IgD-negative memory B cell (primary cell): ENCODE results near the gene CMTM1. TPM values are rescaled to one million over a fixed set of nuclear protein-coding genes. Genes with fewer than 3 reads are reported as not detected.

Experiments used
- H3K27ac Mint-ChIP-seq, 3 donors: one replicate each; pipeline ENCODE4 v1.8.0; 2020 to 2022; ENCODE audit warnings: mild to moderate bottlenecking in 3 of 3, mixed read lengths in 3 of 3, moderate library complexity in 1 of 3
- H3K27me3 Mint-ChIP-seq: one replicate; pipeline ENCODE4 v1.8.0; 2021; ENCODE audit warnings: mixed read lengths
- H3K36me3 Mint-ChIP-seq: one replicate; pipeline ENCODE4 v1.8.0; 2020; ENCODE audit warnings: mild to moderate bottlenecking, mixed read lengths
- H3K4me1 Mint-ChIP-seq, 3 donors: one replicate each; pipeline ENCODE4 v1.8.0; 2020 to 2022; ENCODE audit warnings: mixed read lengths in 3 of 3, mild to moderate bottlenecking in 1 of 3
- H3K4me3 Mint-ChIP-seq, 4 donors: one replicate each; pipeline ENCODE4 v1.8.0; 2020 to 2022; ENCODE audit warnings: mild to moderate bottlenecking in 4 of 4, mixed read lengths in 4 of 4, moderate library complexity in 3 of 4
- H3K9me3 Mint-ChIP-seq, 3 donors: one replicate each; pipeline ENCODE4 v1.8.0; 2020 to 2021; ENCODE audit warnings: mixed read lengths in 3 of 3, mild to moderate bottlenecking in 1 of 3
- polyA plus RNA-seq: library from polyadenylated mRNA; unstranded; fragments of 300-500 nt; fragmentation: Illumina TruSeq; gene quantifications from one replicate; pipeline ENCODE4 v1.2.3, GENCODE V29; 2021

CMTM1 gene
- not detected for polyA plus RNA-seq

DNA sequence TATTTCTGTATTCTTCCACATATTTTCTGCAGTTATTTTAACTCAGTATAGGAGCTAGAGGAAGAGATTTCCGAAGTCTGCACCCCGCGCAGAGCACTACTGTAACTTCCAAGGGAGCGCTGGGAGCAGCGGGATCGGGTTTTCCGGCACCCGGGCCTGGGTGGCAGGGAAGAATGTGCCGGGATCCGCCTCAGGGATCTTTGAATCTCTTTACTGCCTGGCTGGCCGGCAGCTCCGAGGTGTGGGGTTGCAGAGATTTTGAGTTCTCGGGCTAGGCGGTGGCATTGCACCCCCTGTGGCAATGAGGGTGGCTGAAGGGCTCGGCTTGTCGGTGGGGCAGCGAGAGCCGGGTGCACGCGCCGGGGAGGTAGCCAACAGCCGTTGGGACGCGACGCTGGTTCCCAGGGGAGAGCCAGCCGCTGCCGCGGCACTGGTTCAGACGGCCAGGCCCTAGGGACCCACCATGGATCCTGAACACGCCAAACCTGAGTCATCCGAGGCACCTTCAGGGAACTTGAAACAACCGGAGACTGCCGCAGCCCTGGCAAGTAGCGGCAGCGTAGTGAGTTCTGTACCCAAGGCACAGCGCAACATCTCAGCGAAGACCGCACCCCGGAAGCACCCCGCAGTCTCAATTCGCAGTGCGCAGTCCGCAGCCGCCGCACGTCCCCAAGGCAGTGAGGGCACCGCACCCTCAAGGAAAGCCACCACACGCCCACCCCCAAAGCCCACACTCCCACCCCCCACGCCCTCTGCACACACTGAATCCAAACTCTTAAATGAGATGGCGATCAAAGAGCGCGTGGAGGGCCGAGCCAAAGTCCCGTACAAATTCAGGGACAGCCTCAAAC, at the start of gene CMTM1:
Gene CMTM1, plus strand, starts transcription at position 389 of the 851 bp plus-strand sequence. Its CDS starts 75 bp downstream, at position 464.
- peaks cover 5 to 10% (median 7%) of the 10 kb centered on the region in 3 donors for H3K4me1 Mint-ChIP-seq
- no peak within 1 kb of the TSS for H3K4me3 Mint-ChIP-seq
- peak within 1 kb of the TSS in 1 of 3 donors; percentile 28 for H3K27ac Mint-ChIP-seq
- H3K9me3 Mint-ChIP-seq = peaks cover 0 to 1% (median 0%) of the 10 kb centered on the region in 3 donors
- no peaks in the 10 kb centered on the region for H3K27me3 Mint-ChIP-seq
- peaks cover 3% of the 10 kb centered on the region for H3K36me3 Mint-ChIP-seq

DNA sequence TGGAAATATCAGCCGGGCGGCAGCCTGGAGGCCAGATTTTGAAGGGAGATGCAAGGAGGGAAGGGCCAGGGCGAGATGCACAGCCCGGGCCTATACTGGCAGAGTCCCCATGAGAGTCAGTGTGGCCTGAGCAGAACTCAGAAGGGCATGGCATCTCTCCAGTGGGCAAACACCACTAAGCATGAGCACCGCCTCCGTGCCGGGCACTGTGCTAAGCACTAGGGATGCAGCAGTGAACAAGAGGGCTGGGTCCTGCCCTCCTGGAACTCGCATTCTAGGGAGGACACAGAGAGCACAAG, 49.8 kb upstream of the CMTM1 start:
- Mint-ChIP-seq H3K9me3 (no peaks in the 10 kb centered on the region), H3K4me3 (peak overlapping the region; percentile 79 to 94 (median 88)), H3K27me3 (no peaks in the 10 kb centered on the region), H3K36me3 (no peaks in the 10 kb centered on the region), H3K4me1 (peaks cover 30 to 53% (median 37%) of the 10 kb centered on the region in 3 donors), H3K27ac (peak overlapping the region; percentile 87 to 99 (median 96))

DNA sequence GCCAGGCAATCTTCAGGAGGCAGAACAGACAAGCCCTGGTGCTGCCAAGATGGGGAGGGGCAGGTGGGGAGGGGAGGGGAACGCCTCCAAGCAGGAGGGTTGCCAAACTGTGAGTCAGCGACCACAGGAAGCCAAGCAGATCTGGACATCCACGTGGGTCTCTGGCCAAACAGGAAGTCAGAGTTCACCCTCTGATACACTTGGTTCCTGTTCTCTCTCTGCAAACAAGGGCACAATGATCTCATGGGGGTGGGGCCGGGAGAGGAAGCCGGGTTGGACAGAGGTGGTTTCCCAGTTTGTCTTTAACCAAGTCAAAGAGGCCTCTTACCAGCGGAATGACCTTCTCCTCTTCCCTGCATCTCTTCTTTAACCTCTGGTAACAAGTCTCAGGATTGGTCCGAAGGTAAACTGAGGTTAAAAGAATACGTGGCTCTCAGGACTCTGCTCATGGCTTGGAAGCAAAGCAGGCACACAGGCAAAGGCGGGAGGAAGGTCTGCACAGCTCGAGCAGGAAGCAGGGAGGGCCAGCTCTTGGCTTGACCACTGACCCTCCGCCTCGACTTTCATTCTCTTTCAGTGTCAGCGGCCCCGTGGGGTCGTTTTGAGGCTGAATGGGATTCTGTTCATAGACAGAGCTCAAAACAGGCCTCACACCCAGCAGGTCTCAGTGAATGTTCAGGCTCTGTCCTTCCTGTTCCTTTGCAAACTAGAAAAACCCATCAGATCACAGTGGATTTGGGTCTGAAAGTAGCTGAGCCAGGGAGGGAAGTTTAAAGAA, 49.2 kb upstream of the CMTM1 start:
- Mint-ChIP-seq H3K27me3 (no peaks in the 10 kb centered on the region), H3K36me3 (no peaks in the 10 kb centered on the region), H3K4me3 (peak overlapping the region; percentile 79 to 94 (median 88)), H3K4me1 (peaks cover 33 to 56% (median 42%) of the 10 kb centered on the region in 3 donors), H3K27ac (peak overlapping the region; percentile 87 to 99 (median 96)), H3K9me3 (no peaks in the 10 kb centered on the region)

GRCh38 chr16:66517586-66518263, 48.5 kb upstream of the CMTM1 start:
- peak overlapping the region; percentile 79 to 94 (median 88) for H3K4me3 Mint-ChIP-seq
- no peaks in the 10 kb centered on the region for H3K36me3 Mint-ChIP-seq
- H3K27ac Mint-ChIP-seq = peak overlapping the region; percentile 87 to 99 (median 96)
- no peaks in the 10 kb centered on the region for H3K9me3 Mint-ChIP-seq
- H3K27me3 Mint-ChIP-seq = no peaks in the 10 kb centered on the region
- H3K4me1 Mint-ChIP-seq = peaks cover 41 to 60% (median 49%) of the 10 kb centered on the region in 3 donors

GRCh38 chr16:66519482-66520373, 46.5 kb upstream of the CMTM1 start:
- H3K36me3 Mint-ChIP-seq = no peaks in the 10 kb centered on the region
- H3K4me3 Mint-ChIP-seq = peak overlapping the region in 3 of 4 donors; percentile 17 to 89 (median 36)
- H3K27me3 Mint-ChIP-seq = peaks cover 1% of the 10 kb centered on the region
- peak overlapping the region in 1 of 3 donors; percentile 88 for H3K27ac Mint-ChIP-seq
- H3K4me1 Mint-ChIP-seq = peaks cover 52 to 73% (median 63%) of the 10 kb centered on the region in 3 donors
- no peaks in the 10 kb centered on the region for H3K9me3 Mint-ChIP-seq

- H3K36me3 Mint-ChIP-seq = no peaks in the 10 kb centered on the region
- peaks cover 55 to 75% (median 64%) of the 10 kb centered on the region in 3 donors for H3K4me1 Mint-ChIP-seq
- peak overlapping the region in 3 of 4 donors; percentile 36 to 89 (median 81) for H3K4me3 Mint-ChIP-seq
- peak overlapping the region in 1 of 3 donors; percentile 88 for H3K27ac Mint-ChIP-seq
- H3K9me3 Mint-ChIP-seq = no peaks in the 10 kb centered on the region
- H3K27me3 Mint-ChIP-seq = peaks cover 1% of the 10 kb centered on the region
Measured at GRCh38 chr16:66520406-66521170, 45.7 kb upstream of the CMTM1 start.

DNA sequence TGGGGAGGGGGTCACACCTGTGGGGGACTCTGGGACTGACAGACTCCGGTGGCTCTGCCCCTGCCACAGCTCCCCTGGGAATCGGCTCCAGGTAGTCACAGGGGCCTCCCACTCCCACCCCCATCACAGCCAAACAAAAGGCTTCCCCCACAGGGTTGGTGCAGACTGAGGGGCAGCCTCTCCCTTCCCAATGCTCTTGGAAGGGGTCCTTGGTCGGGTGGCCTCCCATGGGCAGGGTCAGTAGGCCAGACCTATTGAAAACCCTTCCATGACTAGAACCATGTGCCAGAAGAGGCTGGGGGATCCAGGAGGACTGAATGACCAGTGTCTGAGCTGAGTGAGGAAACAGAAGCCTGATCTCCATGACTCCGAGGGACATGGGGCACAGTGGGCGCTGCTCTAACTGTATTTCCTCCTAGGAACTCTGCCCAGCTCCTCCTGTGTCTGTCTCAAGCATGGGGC, 45.0 kb upstream of the CMTM1 start:
- H3K9me3 Mint-ChIP-seq = no peaks in the 10 kb centered on the region
- no peaks in the 10 kb centered on the region for H3K36me3 Mint-ChIP-seq
- H3K4me3 Mint-ChIP-seq = peak overlapping the region in 2 of 4 donors; percentile 84 to 89
- peaks cover 4% of the 10 kb centered on the region for H3K27me3 Mint-ChIP-seq
- H3K27ac Mint-ChIP-seq = peak overlapping the region in 2 of 3 donors; percentile 73 to 93
- peaks cover 57 to 74% (median 60%) of the 10 kb centered on the region in 3 donors for H3K4me1 Mint-ChIP-seq

DNA sequence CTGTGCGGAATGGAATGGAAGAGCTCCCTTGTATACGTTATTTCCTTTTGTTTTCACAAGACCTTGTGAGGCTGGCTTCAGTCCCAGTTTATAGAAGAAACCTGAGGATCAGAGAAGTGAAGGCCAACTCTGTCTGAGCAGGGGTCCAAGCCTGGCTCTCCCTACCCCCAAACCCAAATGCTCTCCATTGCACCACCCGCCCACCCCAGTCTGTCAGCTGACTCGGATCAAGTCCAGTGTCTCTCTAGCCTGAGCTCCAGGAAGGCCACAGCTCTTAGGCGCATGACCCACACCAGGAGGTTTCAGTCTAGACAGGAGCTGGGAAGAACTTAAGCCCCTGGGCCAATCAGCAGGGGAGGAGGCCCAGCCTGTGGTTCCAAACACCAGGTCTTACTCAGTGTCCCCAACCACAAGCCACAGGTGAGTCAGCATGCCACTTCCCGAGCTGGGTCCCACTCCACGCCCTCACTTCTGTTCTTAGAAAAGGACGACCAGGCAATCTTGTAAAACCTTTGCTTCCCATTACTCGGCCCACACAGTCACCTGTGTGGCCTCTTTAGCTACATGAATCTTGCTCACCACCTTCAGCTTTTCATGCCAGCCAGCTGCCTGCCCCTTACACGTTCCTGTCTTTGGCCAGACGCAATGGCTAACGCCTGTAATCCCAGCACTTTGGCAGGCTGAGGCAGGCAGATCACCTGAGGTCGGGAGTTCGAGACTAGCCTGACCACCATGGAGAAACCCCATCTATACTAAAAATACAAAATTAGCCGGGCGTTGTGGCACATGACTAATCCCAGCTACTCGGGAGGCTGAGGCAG, 44.1 kb upstream of the CMTM1 start:
- Mint-ChIP-seq H3K4me3 (peak overlapping the region in 3 of 4 donors; percentile 74 to 85 (median 84)), H3K27me3 (peaks cover 4% of the 10 kb centered on the region), H3K27ac (peak overlapping the region; percentile 73 to 99 (median 93)), H3K4me1 (peaks cover 49 to 67% (median 52%) of the 10 kb centered on the region in 3 donors), H3K36me3 (no peaks in the 10 kb centered on the region), H3K9me3 (no peaks in the 10 kb centered on the region)

GRCh38 chr16:66522816-66523590, 43.2 kb upstream of the CMTM1 start:
- Mint-ChIP-seq H3K36me3 (no peaks in the 10 kb centered on the region), H3K27me3 (peaks cover 4% of the 10 kb centered on the region), H3K4me3 (peak overlapping the region; percentile 70 to 93 (median 82)), H3K9me3 (no peaks in the 10 kb centered on the region), H3K27ac (peak overlapping the region; percentile 93 to 99 (median 98)), H3K4me1 (peaks cover 40 to 59% (median 44%) of the 10 kb centered on the region in 3 donors)

DNA sequence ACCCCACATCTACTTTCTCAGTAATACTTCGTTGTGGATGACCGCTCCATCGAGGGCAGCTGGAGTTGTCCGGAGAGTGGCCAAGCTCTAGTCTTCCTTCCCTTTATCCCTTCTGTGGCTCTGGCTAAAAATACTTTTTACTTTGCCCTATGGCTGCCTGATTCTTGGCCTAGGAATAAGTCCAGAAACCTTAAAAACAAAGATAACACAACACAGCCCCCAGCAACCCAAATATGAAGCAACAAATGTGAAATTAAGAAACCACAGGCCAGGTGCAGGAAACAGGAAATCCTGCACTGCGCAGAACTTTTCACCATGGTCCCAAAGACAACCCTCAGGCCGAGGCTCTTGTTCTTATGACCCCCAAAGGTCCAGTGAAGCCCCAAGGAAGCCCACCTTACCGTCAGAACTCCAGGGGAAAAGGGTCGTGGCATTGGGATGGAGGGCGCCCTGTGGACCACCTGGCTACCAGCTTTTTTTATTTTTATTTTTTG, 42.3 kb upstream of the CMTM1 start:
- H3K9me3 Mint-ChIP-seq = no peaks in the 10 kb centered on the region
- H3K4me3 Mint-ChIP-seq = peak overlapping the region; percentile 70 to 93 (median 82)
- H3K27me3 Mint-ChIP-seq = peaks cover 4% of the 10 kb centered on the region

GRCh38 chr16:66524601-66525164, 41.6 kb upstream of the CMTM1 start:
- H3K4me1 Mint-ChIP-seq = peaks cover 45 to 53% (median 45%) of the 10 kb centered on the region in 3 donors
- no peaks in the 10 kb centered on the region for H3K36me3 Mint-ChIP-seq
- H3K27ac Mint-ChIP-seq = peak overlapping the region; percentile 93 to 99 (median 98)
- peaks cover 4% of the 10 kb centered on the region for H3K27me3 Mint-ChIP-seq
- H3K4me3 Mint-ChIP-seq = peak overlapping the region; percentile 54 to 79 (median 72)
- H3K9me3 Mint-ChIP-seq = no peaks in the 10 kb centered on the region

More for the DNA sequence above, 42.3 kb upstream of the CMTM1 start:
- peaks cover 43 to 56% (median 44%) of the 10 kb centered on the region in 3 donors for H3K4me1 Mint-ChIP-seq
- no peaks in the 10 kb centered on the region for H3K36me3 Mint-ChIP-seq
- peak overlapping the region; percentile 93 to 99 (median 98) for H3K27ac Mint-ChIP-seq
